PFSK-1 (cell line): ENCODE results near the gene CSRNP2.

Experiments used
- POLR2AphosphoS5 ChIP-seq: IDR thresholded peaks from 2 replicates; pipeline ENCODE4 v1.6.1; 2012; ENCODE audit warnings: low read depth, mild to moderate bottlenecking, control low read depth, low read length, moderate library complexity
- SIN3A ChIP-seq: IDR thresholded peaks from 2 replicates; pipeline ENCODE4 v1.6.1; 2012; ENCODE audit warnings: mild to moderate bottlenecking, low read length, moderate library complexity, borderline replicate concordance; ENCODE audit not compliant: insufficient read depth

DNA sequence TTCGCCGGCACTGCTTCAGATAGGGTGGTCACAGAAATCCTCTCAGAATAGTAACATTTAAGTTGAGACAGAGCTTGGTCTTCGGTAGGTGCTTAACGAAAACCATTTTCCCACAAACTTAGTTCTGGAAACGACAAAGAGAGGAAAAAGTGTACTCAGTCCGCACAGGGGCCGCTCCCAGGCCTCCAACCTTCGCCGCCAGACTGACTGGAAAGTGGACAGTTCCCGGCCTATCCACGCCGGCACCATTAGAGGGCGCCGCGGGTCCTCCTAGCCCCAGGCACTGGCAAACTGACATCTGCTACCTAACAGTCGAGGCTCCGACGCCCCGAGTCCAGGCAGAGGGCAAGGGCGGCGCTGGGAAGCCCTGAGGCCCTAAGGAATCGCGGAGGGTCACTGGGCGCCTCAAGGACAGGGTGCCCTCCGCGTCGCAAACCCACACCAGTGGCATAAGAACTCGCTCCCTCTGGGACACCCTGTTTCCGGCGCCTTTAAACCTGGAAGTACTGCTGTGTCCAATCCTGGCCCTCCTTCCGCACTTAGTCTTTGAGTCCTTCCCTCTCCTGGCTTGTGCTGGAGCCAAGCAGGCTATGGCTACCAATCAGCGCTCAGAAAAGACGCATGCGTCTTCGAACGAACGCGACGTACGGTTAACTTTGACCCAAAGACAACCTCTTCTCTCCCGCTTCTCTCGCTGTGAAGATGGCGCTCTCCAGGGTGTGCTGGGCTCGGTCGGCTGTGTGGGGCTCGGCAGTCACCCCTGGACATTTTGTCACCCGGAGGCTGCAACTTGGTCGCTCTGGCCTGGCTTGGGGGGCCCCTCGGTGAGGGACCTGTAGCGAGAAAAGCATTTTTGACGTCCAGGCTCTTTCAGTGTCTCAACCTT lies 35.5 kb downstream of the CSRNP2 start, which contains the start of gene LETMD1:
- TF ChIP-seq POLR2AphosphoS5 (peak; percentile 97), SIN3A (peak; percentile 12; the same call in 1 of the 2 replicates)
